ENCODE measurements around the gene LTN1.
"Not testable (repeated sequence)": the region's sequence is repeated elsewhere in the genome, so short reads cannot be mapped to it uniquely, and the experiment has no call there.

LTN1 gene

GRCh38 chr21:28975397-28975796, 17.3 kb downstream of the LTN1 start:
- DNase-seq: no peak

- DNase-seq: no peak
These were observed 18.0 kb downstream of the LTN1 start for GRCh38 chr21:28974531-28975227.

GRCh38 chr21:28972398-28972797, 20.3 kb downstream of the LTN1 start:
- DNase-seq: no peak

GRCh38 chr21:28971171-28971570, 21.5 kb downstream of the LTN1 start:
- no peak for DNase-seq

GRCh38 chr21:28963831-28964230, 28.8 kb downstream of the LTN1 start:
- no peak for DNase-seq

- DNase-seq: no peak
These were observed 30.2 kb downstream of the LTN1 start for GRCh38 chr21:28962465-28962864.

GRCh38 chr21:28961927-28962326, 30.8 kb downstream of the LTN1 start:
- DNase-seq: no peak

GRCh38 chr21:28960245-28960644, 32.4 kb downstream of the LTN1 start:
- no peak for DNase-seq

- DNase-seq: no peak
These were observed 33.1 kb downstream of the LTN1 start for GRCh38 chr21:28959367-28960099.

- DNase-seq: no peak
These were observed 39.4 kb downstream of the LTN1 start for GRCh38 chr21:28953247-28953646.

GRCh38 chr21:28952686-28953085, 40.0 kb downstream of the LTN1 start:
- no peak for DNase-seq

GRCh38 chr21:28949318-28949717, 43.4 kb downstream of the LTN1 start:
- DNase-seq: no peak

- no peak for DNase-seq
These were observed 48.4 kb downstream of the LTN1 start for GRCh38 chr21:28944296-28944695.

- no peak for DNase-seq
These were observed 49.0 kb downstream of the LTN1 start for GRCh38 chr21:28943631-28944030.

GRCh38 chr21:28938726-28939125, 54.0 kb downstream of the LTN1 start:
- DNase-seq: no peak

GRCh38 chr21:28937737-28938136, 54.9 kb downstream of the LTN1 start:
- no peak for DNase-seq

- DNase-seq: no peak
These were observed 56.0 kb downstream of the LTN1 start for GRCh38 chr21:28936721-28937120.

GRCh38 chr21:28936036-28936435, 56.6 kb downstream of the LTN1 start:
- DNase-seq: no peak

GRCh38 chr21:28932717-28933116, 60.0 kb downstream of the LTN1 start:
- no peak for DNase-seq

GRCh38 chr21:28931708-28932372, 60.8 kb downstream of the LTN1 start:
- DNase-seq: not testable (repeated sequence)

GRCh38 chr21:28928578-28929420, 63.9 kb downstream of the LTN1 start:
- DNase-seq: no peak

- DNase-seq: no peak
These were observed 65.5 kb downstream of the LTN1 start for GRCh38 chr21:28927130-28927529.

- no peak for DNase-seq
These were observed 69.2 kb downstream of the LTN1 start for GRCh38 chr21:28923439-28923975.
